HEK293T (cell line): ENCODE data around the gene MSH3.
"Not testable (repeated sequence)": the region's sequence is repeated elsewhere in the genome, so short reads cannot be mapped to it uniquely, and the experiment has no call there.

ENCODE experiments used
- CTCF ChIA-PET: fragments of 350-600 bp; formaldehyde crosslinking; extraction: SDS; loops from one replicate; lab custom pipeline; 2021; ENCODE audit warnings: antibody characterized with exemption, inconsistent platforms; lab: Yijun Ruan, JAX
- POLR2A ChIA-PET: fragments of 350-600 bp; formaldehyde crosslinking; extraction: SDS; loops from one replicate; lab custom pipeline; 2020; ENCODE audit warnings: antibody characterized with exemption, inconsistent platforms; lab: Yijun Ruan, JAX
- DNase-seq: peaks from one replicate; pipeline ENCODE4 v3.0.0; 2012; ENCODE audit warnings: mixed read lengths; ENCODE audit errors: extremely low spot score
- ARNT ChIP-seq: fragments of 450-650 bp; IDR thresholded peaks from 2 replicates; pipeline ENCODE4 v1.6.1; 2017; ENCODE audit warnings: mild to moderate bottlenecking
- BHLHE40 ChIP-seq: fragments of 450-650 bp; IDR thresholded peaks from 2 replicates; pipeline ENCODE4 v1.6.1; 2016; ENCODE audit warnings: mild to moderate bottlenecking, moderate library complexity, borderline replicate concordance
- CTBP1 ChIP-seq: fragments of 450-650 bp; IDR thresholded peaks from 2 replicates; pipeline ENCODE4 v1.6.1; 2016; ENCODE audit warnings: borderline replicate concordance
- ELF4 ChIP-seq: fragments of 450-650 bp; IDR thresholded peaks from 2 replicates; pipeline ENCODE4 v1.6.1; 2017; ENCODE audit warnings: antibody characterized with exemption
- FOXA1 ChIP-seq: fragments of 450-650 bp; IDR thresholded peaks from 2 replicates; pipeline ENCODE4 v1.6.1; 2016; ENCODE audit warnings: mild to moderate bottlenecking
- FOXK2 ChIP-seq: fragments of 450-650 bp; IDR thresholded peaks from 2 replicates; pipeline ENCODE4 v1.6.1; 2016; ENCODE audit warnings: mild to moderate bottlenecking
- FOXM1 ChIP-seq: fragments of 450-650 bp; IDR thresholded peaks from 2 replicates; pipeline ENCODE4 v1.6.1; 2017; ENCODE audit warnings: mild to moderate bottlenecking, borderline replicate concordance
- HDGF ChIP-seq: fragments of 450-650 bp; IDR thresholded peaks from 2 replicates; pipeline ENCODE4 v1.6.1; 2017; ENCODE audit warnings: antibody characterized with exemption, borderline replicate concordance
- L3MBTL2 ChIP-seq: fragments of 450-650 bp; conservative IDR thresholded peaks from 2 replicates; pipeline ENCODE4 v1.6.1; 2016; ENCODE audit warnings: mild to moderate bottlenecking
- LEF1 ChIP-seq: fragments of 450-650 bp; IDR thresholded peaks from 2 replicates; pipeline ENCODE4 v1.6.1; 2017; ENCODE audit warnings: mild to moderate bottlenecking, borderline replicate concordance
- NFRKB ChIP-seq: fragments of 450-650 bp; IDR thresholded peaks from 2 replicates; pipeline ENCODE4 v1.6.1; 2016; ENCODE audit warnings: mild to moderate bottlenecking, moderate library complexity
- SP1 ChIP-seq: fragments of 450-650 bp; IDR thresholded peaks from 2 replicates; pipeline ENCODE4 v1.6.1; 2017
- SUZ12 ChIP-seq: fragments of 450-650 bp; IDR thresholded peaks from 2 replicates; pipeline ENCODE4 v1.6.1; 2016; ENCODE audit warnings: mild to moderate bottlenecking
- TARDBP ChIP-seq: fragments of 450-650 bp; IDR thresholded peaks from 2 replicates; pipeline ENCODE4 v1.6.1; 2016
- ZNF384 ChIP-seq: fragments of 450-650 bp; IDR thresholded peaks from 2 replicates; pipeline ENCODE4 v1.6.1; 2016
- TF ChIP-seq, protein P1 (sequence below): fragments of 450-650 bp; IDR thresholded peaks from 2 replicates; pipeline ENCODE4 v1.6.1; 2016

Gene MSH3

DNA sequence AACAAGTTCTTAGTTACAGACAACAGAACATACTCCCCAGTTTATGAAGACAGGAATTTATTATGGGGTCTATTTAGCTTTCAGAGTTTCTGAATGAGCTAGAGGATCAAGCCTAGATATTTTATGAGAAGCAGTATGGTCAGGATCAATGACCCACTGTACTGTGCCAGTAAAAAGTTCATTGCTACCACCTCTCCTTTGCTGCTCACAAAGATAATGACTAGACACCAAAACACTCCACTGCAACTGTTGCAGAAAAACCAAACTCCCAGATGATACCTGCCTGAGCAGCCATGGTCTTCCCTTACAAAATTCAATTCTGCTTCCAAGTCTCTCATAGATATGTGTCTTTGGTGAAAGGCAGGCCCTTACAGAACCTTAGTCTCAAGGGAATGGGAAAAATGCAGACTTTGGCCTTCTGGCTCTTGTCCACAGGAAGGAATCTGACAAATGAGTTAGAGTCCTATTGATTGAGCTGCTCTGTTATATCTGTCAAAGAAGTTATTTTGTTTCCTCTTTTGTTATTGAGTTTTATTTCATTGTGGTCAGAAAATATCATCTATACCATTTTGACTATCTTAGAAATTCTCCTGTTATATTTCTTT lies 231.0 kb downstream of the MSH3 start:
- no peak for DNase-seq
- POLR2A ChIA-PET, result no interaction called here

DNA sequence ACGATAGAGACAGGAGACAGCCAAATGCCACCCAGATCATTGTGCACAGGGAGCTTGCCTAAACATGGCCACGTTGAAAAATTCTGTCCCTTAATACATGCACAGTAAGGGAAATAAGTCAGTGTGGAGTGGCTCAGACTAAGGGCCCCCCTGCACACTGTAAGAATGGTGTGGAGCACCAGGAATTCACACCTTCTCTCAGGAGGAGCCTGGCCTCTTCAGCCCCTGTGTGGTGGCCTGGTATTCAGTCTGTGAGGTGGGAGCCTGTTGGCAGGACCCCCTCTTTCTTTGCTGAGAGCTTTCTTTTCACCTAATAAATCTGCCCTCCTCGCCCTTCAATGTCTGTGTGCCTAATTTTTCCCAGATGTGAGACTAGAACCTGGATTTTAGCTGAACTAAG lies 239.6 kb downstream of the MSH3 start:
- no peak for DNase-seq
- POLR2A ChIA-PET, result no interaction called here
- no peak for TF ChIP-seq TARDBP
- TF ChIP-seq FOXA1, result no peak
- no peak for TF ChIP-seq BHLHE40
- CTCF ChIA-PET, result no interaction called here

More for the DNA sequence above, 231.0 kb downstream of the MSH3 start:
- TF ChIP-seq SUZ12, result no peak
- no peak for TF ChIP-seq LEF1
- no peak for TF ChIP-seq FOXA1
- no peak for TF ChIP-seq SP1
- CTCF ChIA-PET, result no interaction called here

DNA sequence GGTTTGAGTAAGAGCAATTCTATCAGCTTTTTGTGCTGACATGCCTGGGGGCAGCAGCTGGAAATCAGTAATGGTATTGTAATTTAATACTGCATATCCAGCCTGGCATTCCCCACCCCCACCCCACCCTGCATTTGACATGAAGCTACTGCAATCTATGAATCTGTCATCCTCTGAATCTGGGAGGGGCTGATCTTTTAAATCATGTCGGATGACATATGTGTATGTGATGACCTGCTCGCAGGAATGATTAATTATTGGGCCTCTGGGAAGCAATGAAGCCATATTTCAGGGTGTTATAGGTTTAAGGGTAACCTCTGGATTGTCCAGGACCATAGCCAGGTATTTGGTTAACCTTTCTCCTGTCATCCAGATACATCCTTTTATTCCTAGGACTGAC lies 241.1 kb downstream of the MSH3 start:
- ChIA-PET CTCF (no interaction called here), POLR2A (no interaction called here)
- no peak for TF ChIP-seq FOXM1
- TF ChIP-seq, protein P1, sequence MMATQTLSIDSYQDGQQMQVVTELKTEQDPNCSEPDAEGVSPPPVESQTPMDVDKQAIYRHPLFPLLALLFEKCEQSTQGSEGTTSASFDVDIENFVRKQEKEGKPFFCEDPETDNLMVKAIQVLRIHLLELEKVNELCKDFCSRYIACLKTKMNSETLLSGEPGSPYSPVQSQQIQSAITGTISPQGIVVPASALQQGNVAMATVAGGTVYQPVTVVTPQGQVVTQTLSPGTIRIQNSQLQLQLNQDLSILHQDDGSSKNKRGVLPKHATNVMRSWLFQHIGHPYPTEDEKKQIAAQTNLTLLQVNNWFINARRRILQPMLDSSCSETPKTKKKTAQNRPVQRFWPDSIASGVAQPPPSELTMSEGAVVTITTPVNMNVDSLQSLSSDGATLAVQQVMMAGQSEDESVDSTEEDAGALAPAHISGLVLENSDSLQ, result 0 out of 2 replicates have a peak, but pooled peaks have one; percentile 13
- no peak for DNase-seq

DNA sequence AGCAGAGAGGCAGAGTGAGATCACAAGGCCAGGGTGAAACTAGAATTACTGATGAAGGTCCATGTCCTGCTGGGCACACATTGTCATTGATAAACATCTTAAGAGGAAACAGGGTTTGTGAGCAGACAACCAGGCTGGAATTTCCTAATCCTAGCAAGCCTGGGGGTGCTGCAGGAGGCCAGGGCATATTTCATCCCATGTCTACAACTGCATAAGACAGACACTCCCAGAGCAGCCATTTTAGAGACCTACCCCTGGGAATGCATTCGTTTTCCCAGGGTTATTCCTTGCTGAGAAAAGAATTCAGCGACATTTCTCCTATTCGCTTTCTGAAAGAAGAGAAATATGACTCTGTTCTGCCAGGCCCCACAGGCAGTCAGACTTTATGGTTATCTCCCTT lies 248.2 kb downstream of the MSH3 start:
- POLR2A ChIA-PET, DNase-seq, CTCF ChIA-PET: not testable (repeated sequence)
- TF ChIP-seq, protein P1, result peak; percentile 65

DNA sequence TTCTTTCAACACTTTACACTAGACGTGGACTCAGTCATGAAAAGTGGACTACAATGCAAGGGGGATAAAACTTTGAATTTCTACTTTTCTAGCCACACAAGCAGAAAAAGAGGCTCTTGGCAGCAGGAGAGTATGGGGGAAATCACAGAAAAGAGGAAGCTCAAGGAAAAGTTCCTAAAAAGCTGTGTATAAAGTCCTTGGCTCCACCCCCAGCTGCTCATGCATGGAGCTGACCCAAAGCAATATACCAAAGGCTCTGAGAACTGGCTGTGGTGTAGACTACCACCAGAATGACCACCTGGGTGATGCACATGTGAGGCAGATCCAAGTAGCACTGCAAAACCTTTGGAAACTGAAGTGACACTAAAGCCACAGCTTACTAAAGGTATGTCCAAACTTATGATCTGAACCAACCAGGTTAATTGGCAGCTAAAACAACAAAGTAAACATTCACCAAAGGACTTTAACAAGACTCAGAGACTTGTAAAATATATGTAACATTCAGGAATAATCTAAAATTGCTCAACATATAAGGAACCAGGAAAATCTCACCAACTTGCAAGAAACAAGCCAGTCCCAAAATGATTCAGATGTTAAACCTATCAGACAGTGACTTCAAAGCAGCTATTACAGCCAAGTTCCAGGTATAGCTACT lies 250.2 kb downstream of the MSH3 start:
- ChIA-PET POLR2A (no interaction called here), CTCF (no interaction called here)
- no peak for DNase-seq
- TF ChIP-seq LEF1 (no peak), ELF4 (no peak), TARDBP (no peak), SP1 (no peak), HDGF (no peak), CTBP1 (no peak), BHLHE40 (no peak), ZNF384 (no peak), FOXK2 (no peak), FOXA1 (no peak), FOXM1 (no peak), ARNT (no peak), NFRKB (no peak), L3MBTL2 (no peak), SUZ12 (no peak)
- TF ChIP-seq, protein P1, result no peak

DNA sequence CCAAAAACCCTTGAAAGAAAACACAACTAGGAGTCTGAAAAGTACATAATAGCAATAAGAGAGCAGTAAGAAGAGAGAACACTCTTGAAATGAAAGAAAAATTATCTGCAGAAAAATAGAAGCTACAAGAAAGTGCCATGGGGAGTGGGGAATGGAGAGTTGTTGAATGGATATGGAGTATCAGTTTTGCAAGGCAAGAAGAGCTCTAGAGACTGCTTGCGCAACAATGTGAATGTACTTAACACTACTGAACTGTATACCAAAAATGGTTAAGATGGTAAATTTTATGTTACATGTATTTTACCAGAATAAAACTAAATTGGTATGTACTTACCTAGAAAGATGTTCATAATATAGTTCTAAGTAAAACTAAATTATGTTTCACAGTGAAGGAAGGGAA lies 251.0 kb downstream of the MSH3 start:
- ChIA-PET CTCF (no interaction called here), POLR2A (no interaction called here)
- DNase-seq, result no peak
- TF ChIP-seq FOXM1 (no peak), FOXK2 (no peak), TARDBP (no peak), HDGF (no peak), ELF4 (no peak), ZNF384 (no peak)
- TF ChIP-seq, protein P1, result no peak

DNA sequence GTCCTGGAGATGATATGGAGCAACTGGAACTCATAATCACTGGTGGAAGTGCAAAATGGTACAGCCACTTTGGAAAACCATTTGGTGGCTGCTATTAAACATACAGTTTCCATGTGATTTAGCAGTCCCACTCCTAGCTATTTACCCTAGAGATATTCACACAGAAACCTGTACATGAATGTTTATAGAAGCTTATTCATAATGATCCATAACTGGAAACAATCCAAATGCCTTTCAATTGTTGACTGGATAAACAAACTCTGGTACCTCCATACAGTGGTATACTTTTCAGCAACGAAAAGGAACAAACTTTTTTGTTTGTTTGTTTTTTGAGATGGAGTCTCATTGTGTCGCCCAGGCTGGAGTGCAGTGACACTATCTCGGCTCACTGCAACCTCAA lies 258.0 kb downstream of the MSH3 start:
- POLR2A ChIA-PET, result no interaction called here
- CTCF ChIA-PET, result no interaction called here
- TF ChIP-seq ELF4 (no peak), TARDBP (no peak), FOXM1 (no peak), ARNT (no peak), FOXK2 (no peak), SUZ12 (no peak), CTBP1 (no peak), FOXA1 (no peak), LEF1 (no peak), NFRKB (no peak), L3MBTL2 (no peak), BHLHE40 (no peak), ZNF384 (no peak), SP1 (no peak), HDGF (no peak)
- TF ChIP-seq, protein P1, result no peak
- no peak for DNase-seq
